Midbrain (tissue), 1 donor: ENCODE measurements around the gene OR6N1.

Source experiments
- DNase-seq: peaks from one replicate; lab custom pipeline; 2025; lab: John Stamatoyannopoulos, UW

Gene OR6N1

DNA sequence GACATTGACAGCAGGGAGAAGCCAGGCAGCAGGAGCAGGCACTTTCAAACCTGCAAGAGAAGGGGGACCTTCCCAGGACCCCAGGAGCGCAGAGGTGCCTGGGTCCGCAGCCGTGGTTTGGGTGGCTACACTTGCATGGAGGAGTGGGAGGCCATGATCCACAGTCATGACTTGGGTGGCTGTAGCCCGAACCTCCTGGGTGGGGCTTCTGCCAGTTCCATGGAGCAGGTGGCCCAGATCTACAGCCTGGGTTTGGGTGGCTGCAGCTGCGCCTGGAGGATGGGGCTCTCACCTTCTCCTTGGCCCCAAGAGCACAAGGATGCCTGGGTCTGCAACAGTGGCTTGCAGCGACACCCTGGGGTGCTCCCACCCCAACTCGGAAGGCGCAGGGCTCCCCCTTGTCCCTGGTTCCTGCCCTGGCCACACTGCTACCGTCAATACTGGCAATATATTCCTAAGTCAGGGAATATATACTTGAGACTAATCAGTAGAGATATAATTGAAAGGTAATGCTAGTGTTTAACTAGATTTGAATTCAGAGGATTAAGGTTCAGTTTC, 19.8 kb downstream of the OR6N1 start:
- no peak for DNase-seq

DNA sequence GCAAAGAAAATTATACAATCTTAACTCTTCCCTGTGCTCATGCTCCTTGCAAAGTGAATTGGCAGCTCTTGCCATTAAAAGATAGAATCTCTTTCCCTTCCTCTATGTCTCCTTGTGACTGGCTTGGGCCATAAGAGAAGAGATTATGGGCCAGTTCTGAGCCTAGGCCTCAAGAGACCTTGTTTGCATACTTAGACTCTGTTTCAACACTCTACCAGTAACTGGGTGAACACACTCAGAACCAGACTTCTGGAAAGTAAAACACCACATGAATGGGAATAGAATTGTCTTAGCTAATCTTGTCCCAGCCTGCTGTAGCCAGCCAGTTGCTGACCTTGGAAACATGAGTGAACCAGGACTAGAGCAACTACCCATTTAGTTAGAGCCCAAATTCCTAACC, 36.1 kb downstream of the OR6N1 start:
- DNase-seq: no peak

DNA sequence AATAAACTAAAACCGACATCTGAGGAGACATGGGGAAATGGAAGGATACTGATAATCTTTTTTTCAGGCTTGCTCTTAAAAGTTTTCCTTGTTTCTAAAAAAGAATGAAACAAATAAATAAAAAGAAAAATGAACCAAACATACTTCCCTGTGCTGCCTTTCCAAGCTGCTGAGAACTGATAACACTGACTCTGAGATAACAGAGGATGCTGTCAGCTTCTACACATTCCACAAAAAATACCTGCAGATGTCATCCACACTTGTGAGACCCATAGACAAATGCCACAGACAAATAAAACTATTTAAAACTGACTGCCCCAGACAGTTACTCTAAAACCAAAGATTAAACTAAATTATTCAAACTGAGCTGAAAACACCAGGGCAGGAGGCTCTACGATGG, 39.5 kb downstream of the OR6N1 start:
- DNase-seq: no peak

DNA sequence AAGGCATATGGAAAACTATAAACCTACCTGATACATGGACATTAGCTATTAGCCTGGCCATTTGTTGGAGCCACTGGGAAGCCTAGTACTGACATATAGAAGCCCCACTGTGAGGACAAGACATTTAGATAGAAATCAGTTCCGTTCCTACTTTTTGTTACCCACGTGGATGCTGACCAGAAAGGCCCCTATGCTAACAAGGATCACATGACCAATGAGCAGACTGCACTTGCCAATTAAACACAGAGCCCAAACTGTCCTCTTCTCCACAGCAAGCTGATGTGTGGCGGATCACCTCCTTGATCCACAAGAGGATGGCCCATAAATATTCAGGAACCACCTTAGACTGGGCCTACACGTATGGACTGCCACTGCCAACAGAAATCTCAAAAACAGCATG, 40.3 kb downstream of the OR6N1 start:
- DNase-seq: no peak

DNA sequence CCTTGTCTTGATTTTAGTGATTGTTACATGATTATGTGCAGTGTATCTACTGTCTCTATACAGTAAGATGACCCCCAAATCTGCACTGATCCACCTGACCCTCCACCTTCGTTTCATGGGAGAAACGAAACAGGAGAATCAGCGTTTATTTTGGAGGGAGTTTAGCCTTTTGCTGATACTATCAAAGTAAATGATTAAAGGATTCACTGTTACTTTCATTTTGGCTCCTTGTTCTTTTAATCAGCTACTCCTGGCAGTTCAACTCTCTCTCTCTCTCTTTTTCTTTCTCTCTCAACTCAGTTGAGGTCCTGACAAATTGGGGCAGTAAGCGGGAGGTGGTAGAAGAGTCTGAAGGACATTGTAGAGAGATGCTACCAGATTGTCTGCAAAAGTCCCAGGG, 41.5 kb downstream of the OR6N1 start:
- no peak for DNase-seq

DNA sequence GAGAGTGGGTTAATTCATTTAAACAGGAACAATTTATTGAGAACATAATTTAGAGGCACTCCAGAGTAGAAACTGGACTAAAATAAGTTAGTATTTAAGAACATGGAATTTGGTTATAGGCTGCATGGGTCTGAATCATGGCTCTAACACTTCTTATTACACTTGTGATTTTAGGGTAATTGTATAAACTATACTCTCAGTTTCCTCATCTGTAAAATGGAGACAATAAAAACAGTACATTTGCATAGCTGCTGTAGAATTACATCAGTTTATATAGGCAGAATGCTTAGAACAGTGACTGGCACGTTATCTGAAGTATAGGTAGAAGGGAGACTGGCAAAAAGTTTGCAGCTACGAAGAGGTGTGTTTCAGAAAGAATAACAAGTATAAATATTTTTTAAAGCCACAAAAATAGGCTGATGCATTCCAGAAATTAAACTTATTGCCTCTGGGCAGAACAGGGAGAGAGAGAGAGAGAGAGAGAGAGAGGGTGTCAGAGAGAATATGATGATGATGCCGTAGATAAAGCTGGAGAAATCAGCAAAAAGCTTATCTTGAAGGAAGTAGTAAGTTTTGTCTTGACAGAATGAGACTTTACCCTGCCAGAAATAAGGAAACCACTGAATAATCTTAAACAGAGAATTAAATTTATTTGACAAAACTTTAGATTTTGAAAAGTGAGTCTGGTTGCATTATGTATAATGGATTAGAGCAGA, 43.3 kb downstream of the OR6N1 start:
- no peak for DNase-seq

DNA sequence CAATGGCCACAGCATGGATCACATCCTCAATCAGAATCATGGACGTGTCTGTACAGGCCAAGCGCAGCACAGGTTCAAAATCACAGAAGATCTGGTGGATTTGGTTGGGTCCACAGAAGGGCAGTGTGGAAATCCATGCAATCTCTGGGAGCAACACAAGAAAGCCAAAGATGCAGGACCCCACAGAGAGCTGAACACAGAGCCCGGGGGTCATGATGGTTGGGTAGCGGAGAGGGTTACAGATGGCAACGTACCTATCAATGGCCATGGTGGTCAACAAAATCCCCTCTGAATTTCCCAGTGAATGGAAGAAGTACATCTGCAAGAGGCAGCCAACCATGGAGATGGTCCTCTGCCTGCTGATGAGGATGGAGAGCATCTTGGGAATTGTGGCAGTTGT, 47.6 kb downstream of the OR6N1 start:
- no peak for DNase-seq

DNA sequence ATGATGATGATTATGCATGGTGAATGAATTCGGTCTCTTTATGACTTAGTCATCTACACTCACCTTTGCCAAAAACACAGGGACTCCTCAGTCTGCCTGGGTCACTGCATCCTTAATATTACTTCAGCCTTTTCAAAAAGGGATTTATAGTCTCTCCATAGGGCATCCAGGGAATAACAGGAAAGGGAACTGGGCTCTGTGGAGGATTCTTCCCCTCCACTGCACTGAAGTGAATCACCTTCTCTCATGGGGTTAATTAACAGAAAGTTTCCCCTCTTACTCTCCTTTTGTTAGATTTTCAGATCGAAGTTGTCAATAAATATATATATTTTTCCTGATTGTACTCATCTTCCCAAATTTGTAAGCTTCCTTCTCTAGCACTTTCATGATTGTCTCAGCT, 51.4 kb downstream of the OR6N1 start, which contains the start of gene OR6K3:
OR6K3 (minus strand) TSS at position 101 of the 400 bp plus-strand sequence. CDS start 2,605 bp downstream, outside the sequence.
- no peak for DNase-seq

DNA sequence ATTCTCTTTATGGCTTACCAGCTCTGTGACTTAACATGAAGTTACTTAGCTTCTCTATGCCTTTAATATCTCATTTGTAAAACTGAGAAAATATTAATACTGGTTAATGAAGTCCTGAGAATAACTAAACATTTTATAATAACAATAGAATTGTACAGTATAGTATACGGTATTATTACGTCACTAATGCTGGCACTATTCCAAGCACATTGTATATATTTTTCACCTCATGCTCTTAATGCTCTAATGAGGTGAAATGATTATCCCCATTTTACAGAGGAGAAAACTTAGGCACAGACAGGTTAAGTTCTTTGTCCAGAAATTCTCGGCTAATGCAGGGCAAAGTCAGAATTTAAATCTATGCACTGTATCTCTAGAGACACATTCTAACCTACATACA, 52.3 kb downstream of the OR6N1 start:
- DNase-seq: no peak

DNA sequence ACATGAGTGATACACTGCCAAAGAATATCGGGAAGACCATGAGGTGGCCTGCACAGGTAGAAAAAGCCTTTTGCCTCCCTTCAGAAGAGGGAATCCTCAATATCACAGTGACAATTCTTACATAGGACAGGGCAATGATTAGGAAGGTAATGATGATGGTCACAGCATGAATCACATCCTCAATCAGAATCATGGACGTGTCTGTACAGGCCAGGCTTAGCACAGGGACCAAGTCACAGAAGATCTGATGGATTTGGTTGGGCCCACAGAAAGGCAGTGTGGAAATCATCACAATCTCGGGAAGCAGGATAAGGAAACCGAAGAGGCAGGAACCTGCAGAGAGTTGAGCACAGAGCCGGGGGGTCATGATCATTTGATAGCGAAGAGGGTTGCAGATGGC, 54.7 kb downstream of the OR6N1 start:
- no peak for DNase-seq

DNA sequence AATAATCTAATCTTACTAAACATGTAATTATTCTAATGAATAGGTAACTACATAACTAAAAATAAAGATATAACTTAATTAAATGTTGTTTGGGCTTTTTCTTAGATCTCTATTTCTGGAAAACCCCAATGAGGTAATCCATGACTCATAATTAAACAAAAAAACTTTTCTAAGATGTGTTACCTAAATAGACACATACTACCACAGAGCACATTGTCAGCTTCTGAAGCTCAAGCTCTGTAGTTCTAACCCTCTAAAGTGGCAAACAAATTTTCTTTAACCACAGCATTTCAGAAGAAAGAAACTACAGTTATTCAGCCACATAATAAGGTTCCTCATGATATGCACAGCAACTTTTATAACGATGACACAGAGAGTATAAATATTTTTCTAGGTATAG, 55.7 kb downstream of the OR6N1 start:
- no peak for DNase-seq

DNA sequence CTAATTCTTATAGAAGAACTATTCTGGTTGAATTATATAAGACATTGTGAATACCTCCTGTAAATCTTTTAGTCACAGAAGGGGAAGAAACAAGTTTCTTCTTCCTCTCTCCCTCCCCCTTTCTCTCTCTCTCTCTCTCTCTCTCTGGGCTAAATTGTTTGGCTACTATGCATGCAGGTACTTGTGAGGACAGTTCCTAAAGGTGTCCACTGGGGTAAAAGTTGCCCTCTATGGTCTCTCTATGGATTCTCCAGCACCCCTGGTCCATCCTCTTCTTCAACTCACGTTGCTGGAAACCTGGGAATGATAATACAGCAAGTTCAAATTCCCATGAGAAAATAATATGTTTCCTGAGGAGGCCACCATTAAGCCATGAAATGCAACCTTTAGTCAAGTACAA, 57.2 kb downstream of the OR6N1 start:
- DNase-seq: no peak
